DMS153 treated with DMSO at 0.1 percent for 48 hours (cell line): ENCODE measurements around the gene BCAN.

Source experiments
- DNase-seq: peaks from one replicate; lab custom pipeline; 2025; ENCODE audit not compliant: unreplicated experiment; lab: John Stamatoyannopoulos, UW

Gene BCAN

GRCh38 chr1:156659988-156660751 lies 18.3 kb downstream of the BCAN start:
- DNase-seq: peak; percentile 98

GRCh38 chr1:156660752-156661112 lies 18.8 kb downstream of the BCAN start:
- no peak for DNase-seq

DNA sequence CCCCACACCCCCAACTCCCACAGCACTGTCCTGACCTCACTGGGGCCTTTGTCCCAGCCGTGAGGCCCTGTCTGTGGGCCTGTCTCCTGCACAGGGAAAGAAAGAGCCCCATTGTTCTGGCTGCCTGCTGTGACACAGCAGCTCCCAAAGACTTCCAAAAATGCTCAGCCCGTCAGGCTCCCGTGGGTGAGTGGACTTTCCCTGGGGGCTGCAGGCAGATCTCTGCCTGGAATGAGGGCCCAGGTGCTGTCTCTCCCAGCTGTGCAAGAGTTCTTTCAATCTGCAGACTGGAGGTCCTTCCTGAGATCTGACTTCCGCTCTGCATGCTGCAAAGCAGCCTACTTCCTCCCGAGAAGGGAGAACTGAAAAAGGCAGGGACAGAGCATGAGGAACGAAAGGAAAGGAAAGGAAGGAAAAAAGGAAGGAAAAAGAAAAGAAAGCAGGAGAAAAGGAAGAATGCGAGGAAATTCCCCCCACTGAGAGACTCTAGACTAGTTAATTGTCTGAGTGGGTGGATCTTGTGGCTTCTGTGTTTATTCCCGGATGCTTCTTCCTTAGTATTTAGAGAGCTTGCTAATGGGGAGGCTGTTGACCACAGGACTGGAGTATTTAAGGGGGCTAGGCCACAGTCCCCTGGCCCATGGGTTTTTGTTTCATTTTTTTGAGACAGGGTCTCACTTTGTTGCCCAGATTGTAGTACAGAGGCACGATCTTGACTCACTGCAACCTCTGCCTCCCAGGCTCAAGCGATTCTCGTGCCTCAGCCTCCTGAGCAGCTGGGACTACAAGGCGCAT lies 20.3 kb downstream of the BCAN start:
- DNase-seq: no peak

GRCh38 chr1:156662800-156663055 lies 20.8 kb downstream of the BCAN start:
- no peak for DNase-seq

DNA sequence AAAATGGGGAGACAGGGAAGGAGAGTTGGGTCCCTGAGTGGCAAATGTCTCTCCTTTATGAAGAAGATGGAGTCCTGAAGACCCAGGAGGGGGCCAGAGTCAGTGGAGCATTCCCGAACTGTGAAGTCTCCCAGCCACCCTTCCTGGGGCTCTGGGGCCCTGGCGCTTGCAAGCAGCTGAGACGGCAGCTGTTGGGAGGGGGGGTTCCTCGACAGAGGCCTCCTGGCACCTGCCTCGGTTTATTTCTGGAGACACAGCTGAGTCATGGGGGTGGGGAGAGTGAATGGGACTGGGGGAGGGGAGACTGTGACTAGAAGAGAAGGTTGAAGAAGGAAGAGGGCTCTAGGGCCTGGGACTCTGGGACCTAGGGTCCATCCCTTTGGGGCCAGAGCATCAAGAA lies 21.3 kb downstream of the BCAN start:
- no peak for DNase-seq

DNA sequence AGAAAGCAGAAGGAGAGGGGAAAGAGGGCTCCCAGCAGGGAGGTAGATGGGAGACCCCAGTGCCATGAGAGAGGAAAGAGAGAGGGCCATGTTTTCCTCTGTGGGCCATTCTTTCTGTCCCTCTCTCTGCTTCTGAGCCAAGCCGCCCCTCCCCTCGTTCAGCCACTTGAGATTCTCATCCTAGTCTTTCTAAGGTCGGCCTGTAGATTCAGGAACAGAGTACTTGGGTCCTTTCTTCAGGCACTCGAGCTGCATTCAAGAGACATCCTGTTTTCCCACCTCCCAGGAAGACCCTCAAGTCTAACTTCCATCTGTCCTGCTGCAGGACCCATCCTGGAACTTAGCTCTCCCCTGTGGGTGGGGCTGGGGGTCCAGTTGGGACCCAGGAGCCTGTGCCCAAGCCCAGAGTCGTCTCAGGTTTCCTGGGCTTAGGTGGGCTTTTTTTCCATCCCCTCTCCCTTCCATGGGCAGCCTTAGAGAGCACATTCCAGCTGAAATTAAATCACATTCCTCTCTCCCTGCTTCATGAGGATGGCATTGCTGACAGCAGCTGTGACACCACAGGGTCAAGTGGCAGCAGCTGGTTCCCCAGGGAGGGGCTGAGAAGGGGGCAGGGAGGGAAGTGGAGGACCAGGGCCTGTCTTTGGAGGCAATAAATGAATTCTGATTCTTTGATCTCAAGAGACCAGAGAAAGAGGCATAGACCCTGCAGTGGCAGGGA lies 22.3 kb downstream of the BCAN start:
- DNase-seq: no peak

DNA sequence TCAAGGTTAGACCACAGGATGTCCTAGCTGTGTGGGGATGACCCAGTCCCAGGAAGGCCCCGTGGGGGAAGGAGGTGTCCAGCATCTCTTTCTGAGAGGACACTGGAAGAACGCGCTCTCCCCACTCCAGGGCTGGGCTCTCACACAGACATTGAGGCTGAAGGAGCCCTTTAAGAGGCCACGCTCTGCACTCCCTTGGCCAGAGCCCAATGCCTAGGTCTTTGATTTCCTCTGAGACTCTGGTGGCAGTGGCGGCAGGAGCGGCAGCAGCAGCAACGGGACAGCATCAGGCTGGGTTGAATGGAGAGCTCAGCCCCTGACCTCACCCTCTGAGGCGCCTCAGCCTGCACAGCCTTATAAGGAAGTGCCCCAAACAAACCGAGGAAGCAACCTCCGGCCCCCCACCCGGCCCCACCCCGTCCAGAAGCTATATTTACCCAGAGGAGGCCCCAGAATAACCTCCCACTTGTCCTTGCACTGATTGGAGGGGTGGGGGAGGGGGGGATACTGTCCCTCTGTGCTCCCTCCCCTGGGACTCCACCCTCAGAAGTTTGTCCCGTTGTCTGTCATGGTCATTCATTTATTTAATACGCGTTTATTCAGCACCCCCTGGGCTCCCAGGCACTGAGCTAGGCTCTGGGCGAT lies 23.0 kb downstream of the BCAN start:
- no peak for DNase-seq

DNA sequence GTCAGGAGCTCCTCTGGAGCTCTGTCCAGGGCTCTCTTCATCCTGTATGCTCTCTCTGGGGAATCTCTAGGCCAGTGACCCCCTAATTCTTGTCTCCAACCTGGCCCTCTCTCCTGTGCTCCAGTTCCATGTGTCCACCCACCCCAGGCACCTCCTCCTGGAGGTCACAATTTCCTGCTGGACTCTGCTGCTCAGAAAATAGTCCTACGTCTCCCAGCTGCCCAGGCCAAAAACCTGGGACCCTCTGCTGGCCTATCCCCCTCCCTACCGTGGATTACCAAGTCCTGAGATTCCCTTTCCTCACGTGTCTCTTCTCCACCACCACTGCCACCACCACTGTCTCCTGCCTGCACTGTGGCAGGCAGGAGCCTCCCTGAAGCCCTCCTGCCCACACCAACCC lies 23.6 kb downstream of the BCAN start:
- no peak for DNase-seq

GRCh38 chr1:156666862-156667609 lies 25.1 kb downstream of the BCAN start:
- no peak for DNase-seq

GRCh38 chr1:156667610-156667967 lies 25.7 kb downstream of the BCAN start:
- no peak for DNase-seq

DNA sequence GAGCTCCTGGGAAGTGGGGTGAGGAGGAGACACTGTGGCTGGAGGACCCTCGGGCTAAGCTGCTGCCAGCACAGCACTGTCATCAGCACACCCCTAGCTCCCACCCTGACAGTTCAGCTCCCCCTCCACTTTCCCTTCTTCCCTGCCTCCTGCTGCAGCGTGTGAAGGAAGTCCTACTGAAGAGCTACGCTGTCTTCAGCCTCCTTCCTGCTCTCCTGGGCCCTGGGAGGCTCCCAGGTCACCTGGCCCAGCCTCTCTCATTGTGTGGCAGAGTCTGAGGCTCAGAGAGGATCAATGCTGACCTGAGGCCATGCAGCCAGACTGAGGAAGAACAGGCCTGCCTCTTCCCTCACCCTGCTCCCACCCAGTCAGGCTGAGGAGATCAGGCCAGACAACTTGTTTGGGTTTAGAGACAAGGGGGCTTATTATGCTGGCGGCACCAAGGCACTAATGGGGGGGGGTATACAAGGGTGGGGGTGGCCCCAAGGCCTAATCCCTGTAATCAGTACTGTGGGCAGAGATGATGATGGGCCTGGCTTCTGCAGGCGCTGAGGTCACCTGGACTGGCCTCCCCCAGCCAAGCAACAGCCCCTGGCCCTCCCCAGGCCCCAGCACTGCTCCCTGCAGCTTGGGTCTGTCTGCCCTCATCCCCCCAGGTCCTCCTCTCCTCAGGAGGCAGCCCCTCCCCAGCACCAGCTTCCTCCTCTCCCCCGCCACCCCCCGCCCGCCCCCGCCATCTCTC lies 26.2 kb downstream of the BCAN start:
- DNase-seq: no peak

GRCh38 chr1:156668801-156669637 lies 27.1 kb downstream of the BCAN start:
- DNase-seq: no peak

DNA sequence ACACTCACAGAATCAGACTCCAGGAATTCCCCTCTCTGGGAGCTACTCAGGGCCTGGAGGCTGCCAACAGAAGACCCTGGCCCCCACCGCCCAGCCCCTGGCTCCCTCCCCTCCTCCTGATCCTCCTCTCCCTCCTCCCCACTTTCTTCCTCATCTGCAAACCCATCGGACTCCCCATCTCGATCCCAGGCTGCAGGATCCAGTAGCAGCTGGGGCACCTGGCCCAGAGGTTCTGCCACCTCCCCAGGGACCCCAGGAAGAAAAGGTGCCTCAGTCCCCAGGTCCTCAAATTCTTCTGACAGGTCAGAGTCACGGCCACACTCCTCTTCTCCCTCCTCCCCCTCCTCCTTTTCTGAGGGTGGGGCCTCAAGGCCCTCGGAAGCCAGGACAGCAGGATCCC lies 27.9 kb downstream of the BCAN start:
- DNase-seq: no peak

GRCh38 chr1:156670359-156670758 lies 28.4 kb downstream of the BCAN start:
- DNase-seq: no peak

- no peak for DNase-seq
Measured at GRCh38 chr1:156670791-156671190, 28.9 kb downstream of the BCAN start.

- no peak for DNase-seq
Measured at GRCh38 chr1:156671804-156672203, 29.9 kb downstream of the BCAN start.

GRCh38 chr1:156673387-156674121 lies 31.6 kb downstream of the BCAN start:
- DNase-seq: no peak

DNA sequence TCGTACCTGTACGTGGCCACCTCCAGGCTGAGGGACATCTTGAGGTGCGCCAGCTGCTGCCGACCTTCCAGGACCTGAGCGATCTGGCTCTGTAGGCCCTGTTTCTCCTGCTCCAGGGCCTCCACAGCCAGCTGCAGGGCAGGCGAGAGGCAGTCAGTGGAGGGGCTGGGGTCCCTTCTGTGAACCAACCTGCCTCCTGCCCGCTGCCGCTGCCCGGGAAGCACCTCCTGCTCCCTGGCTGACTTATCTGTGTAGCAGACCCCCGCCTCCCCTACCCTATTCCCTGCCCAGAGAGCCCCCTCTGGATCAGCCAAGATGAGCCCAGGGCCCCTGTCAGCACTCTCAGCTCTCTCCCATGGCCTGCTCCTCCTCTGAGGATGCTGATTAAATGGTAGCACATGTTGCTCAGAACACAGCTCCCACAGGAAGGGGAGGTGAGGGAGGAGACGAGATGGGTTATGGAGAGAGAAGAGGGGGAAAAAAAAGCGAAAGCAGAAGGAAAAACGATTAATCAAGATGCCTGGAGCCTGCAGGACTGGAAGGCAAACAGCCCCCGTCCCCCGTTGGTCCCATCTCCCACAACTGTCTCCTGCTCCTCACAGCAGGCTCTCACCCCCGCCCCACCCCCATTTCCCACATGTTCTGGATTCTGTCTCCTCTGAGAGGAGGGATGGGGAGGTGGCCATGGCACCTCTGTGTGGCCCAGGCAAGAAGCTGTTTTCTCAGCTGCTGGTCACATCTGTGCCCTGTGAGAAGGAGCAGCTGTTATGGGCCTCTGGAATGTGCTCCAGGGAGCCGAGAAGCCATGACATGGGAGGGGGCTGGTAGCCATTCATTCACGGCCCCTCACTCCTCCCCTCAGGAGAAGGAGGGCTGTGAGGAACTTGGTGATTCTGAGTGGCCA lies 33.5 kb downstream of the BCAN start:
- no peak for DNase-seq
